Occipital lobe (tissue), 2 donors: ENCODE measurements around the gene TMEM270. TPM values are rescaled to one million over a fixed set of nuclear protein-coding genes. Genes with fewer than 3 reads are reported as not detected.

Experiments
- DNase-seq: peaks from one replicate; lab custom pipeline; 2025; lab: John Stamatoyannopoulos, UW
- total RNA-seq: library from RNA; depleted of rRNA; stranded (reverse); fragments of >200 nt; gene quantifications from one replicate; pipeline ENCODE4 v1.2.3, GENCODE V29; 2014

Gene TMEM270
- total RNA-seq, 1 donor from 2014 or later: not detected

DNA sequence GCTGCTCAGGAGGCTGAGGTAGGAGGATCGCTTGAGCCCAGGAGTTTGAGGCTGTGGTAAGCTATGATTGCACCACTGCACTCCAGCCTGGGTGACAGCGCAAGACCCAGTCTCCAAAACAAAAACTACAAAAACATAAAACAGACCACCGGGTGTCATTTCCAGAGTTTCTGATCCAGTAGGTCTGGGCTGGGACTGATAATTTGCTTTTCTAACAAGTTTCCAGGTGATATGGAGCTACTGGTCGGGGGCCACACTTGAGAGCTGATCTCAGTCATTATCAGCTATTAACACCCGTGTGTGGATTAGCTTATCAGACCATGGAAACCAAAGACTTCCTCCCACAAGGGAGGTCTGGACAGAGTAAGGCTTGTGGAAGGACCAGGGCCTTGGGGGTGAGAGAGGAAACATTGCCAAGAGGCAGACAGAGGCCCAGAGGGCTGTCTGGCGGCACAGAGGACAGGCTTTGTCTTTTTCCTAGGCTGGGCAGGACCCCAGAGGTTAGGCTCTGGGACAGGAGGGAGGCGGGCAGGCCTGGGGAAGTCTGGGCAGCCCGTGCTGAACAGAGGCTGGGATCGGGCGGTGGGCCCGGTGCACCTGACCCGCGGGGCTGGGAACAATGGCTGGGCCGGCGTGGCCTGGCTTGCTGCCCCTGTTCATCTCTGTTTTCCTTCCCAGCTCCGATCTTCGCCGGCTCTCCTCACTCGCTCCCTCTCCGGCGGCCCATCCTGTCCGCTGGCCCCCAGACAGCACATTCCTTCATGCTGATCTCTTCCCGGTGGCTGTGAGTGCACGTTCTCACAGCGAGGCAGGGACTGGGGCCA, 25.2 kb downstream of the TMEM270 start:
- DNase-seq: no peak

GRCh38 chr7:73887762-73888161, 26.8 kb downstream of the TMEM270 start:
- no peak for DNase-seq

GRCh38 chr7:73888959-73889358, 28.0 kb downstream of the TMEM270 start:
- DNase-seq: no peak

DNA sequence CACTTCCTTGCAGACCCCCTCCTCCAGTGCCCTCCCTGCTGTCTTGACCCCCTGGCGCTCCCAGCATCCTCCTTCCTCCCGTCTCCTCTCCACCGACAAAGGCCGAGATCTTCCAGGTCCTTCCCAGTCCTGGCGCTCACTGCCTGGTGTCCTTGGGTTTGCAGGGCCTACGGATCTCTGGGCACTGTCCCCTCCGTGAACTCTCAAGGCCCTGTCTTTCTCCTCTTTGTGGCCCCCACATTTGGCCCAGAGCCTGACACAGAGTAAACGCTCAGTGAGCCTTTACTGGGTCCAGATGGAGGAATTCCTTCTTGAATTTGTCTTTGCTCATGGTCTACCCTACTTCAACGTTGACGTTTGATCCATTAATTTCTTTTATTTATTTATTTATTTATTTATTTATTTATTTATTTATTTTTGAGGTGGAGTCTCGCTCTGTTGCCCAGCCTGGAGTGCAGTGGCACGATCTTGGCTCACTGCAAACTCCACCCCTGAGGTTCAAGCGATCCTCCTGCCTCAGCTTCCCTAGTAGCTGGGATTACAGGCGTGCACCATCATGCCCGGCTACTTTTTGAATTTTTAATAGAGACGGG, 29.7 kb downstream of the TMEM270 start:
- DNase-seq: no peak

DNA sequence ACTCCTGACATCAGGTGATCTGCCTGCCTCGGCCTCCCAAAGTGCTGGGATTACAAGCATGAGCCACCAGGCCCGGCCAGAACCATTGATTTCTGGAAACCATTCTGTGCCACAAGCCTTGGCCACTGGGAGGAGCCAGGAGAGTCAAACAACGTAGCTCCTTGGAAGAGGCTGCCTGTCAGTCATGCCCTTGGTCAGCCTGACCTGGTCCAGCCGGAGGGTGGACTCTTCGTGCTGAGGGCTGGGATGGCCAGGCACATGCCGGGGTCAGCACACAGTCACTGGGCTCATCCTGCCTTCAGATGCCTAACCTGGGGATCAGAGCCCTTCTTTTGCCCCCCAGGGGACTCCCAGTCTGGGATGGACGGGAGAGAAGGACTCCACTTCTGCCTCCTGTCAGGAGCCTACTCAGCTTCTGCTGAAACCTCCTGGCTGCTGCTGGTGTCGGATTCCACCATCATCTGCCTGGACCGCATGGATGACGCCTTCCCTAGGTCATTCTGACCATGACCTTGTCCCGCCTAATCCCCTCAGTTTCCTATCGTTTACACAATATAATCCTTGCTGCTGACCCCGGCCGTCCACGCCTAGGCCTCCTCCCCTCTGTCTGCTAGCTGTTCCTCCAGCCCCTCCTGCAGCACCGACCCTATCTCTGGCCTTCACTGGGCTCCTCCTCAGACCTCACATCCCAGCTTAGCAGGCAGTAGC, 30.4 kb downstream of the TMEM270 start:
- DNase-seq: no peak

DNA sequence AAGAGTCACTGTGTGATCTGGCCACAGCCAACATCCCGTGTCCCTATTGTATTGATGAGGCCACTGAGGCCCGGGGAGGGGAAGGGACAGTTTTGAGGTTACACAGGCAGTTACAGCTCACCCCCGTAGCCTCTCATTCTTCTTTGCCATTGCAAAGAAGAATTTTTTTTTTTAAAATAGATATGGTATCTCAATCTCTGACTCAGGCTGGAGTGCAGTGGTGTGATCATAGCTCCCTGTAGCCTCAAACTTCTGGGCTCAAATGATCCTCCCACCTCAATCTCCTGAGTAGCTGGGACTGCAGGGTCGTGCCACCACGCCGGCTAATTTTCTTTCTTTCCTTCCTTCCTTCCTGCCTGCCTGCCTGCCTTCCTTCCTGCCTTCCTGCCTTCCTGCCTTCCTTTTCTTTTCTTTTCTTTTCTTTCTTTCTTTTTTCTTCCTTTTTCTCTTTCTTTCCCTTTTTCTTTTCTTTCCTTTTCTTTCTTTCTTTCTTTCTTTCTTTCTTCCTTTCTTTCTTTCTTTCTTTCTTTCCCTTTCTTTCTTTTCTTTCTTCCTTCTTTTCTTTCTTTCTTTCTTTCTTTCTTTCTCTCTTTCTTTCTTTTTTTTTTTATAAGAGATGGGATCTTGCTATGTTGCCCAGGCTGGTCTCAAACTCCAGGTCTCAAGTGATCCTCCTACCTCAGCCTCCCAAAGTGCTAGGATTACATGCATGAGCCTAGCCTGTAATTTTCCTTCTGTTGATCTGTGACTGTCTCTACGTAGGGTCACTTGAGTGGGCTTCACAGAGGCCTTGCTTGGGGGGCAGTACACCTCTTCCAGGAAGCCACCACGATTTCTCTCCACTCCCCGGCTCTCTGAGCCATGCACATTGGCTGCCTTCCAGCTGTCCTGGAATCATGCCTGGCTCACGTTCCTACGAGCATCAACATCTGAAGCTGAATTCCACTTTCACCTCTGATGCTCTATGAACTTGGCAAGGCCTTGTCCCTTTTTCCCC, 31.3 kb downstream of the TMEM270 start:
- no peak for DNase-seq

DNA sequence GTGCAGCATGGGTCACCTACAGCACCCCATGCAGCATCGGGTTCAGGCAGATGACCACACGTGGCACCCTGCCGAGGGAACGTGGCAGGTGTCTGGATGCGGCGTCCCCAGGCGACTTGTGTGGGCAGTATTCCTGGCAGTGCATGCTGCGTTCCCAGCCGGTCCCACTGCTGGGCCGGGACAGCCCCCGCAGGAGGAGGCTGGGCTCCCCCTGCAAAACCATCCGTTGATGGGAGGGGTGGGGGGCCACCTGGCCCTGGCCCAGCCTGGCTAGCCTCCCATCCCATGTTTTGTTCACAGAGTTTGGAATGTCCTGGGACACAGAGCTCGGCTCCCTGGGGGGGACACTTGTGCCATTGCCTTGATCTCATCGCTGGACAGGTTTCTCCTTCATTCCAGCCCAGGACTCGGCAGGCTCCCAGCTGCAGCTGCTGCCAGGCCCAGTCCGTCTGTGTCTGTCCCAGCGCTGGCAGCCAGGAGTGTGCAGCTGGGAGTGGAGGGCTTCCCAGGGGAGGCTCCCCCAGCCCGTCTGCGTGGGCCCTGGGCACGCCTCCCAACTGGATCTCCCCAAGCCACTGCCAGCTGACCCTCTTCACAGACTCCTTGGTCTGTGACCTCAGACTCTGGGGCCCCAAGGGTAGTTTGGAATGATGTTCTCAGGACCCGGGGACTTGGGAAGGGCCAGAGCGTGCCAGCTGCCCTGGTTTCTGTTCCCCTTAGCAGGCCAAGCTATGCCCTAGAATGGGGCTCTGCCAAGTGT, 32.6 kb downstream of the TMEM270 start:
- DNase-seq: no peak

GRCh38 chr7:73894166-73894565, 33.2 kb downstream of the TMEM270 start:
- DNase-seq: no peak

- DNase-seq: no peak
These were observed 34.0 kb downstream of the TMEM270 start for GRCh38 chr7:73894733-73895551.

GRCh38 chr7:73895626-73896025, 34.7 kb downstream of the TMEM270 start:
- DNase-seq: no peak

DNA sequence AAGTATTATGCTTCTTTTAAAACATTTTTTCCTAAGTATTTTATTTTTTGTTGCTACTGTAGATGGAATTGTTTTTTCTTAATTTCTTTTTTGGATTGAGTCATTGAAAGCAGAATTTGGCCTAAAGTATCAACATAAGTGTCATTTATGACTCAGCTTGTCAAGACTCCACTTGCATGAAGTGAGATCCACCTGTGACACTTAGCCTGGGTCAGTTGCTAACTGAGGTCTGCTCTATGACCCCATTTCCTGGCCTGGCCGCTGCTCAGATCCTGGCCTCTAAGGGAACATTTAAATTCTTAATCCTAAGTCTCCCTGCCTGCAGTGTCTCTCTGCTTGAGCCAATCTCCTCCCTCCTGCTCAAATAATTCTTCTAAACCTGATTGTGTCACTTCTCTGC, 35.5 kb downstream of the TMEM270 start:
- no peak for DNase-seq

DNA sequence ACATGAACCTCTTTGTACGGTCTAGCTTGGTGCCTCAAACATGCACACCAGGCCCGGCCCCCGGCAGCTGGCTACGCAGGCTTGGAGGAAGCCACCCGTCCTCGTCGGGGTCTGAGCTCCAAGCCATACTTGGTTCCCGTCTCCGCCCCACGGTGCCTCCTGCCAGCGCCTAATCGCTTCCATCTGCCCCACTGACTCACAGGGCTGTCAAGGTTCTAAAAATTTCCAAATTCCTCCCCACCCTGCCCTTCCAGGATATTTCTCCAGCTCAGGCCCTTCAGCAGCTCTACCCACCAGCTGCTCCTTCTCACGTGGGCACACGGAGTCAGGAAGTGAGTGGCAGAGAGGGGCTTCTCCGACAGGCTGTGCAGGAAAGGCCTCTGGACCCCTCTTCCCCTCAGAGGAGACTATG, 38.8 kb downstream of the TMEM270 start:
- DNase-seq: no peak

DNA sequence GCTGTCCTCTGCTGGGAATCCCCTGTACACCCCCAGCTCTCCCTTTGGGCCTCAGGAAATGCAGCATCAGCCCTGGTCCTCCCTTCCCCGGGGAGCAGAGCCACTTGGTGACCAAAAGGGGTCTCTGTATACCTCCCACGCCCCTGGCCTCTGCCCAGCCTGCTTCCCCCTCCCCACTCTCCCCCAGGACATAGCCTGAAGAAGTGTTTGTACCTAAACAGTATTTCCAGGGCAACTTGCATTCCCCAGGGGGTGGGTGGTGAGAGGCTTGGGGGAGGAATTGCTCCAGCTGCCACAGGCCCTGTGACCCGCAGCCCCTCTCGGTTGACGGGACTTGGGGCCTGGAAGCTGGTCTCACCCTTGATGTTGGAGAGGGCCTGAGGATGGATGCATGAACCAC, 39.3 kb downstream of the TMEM270 start:
- no peak for DNase-seq

DNA sequence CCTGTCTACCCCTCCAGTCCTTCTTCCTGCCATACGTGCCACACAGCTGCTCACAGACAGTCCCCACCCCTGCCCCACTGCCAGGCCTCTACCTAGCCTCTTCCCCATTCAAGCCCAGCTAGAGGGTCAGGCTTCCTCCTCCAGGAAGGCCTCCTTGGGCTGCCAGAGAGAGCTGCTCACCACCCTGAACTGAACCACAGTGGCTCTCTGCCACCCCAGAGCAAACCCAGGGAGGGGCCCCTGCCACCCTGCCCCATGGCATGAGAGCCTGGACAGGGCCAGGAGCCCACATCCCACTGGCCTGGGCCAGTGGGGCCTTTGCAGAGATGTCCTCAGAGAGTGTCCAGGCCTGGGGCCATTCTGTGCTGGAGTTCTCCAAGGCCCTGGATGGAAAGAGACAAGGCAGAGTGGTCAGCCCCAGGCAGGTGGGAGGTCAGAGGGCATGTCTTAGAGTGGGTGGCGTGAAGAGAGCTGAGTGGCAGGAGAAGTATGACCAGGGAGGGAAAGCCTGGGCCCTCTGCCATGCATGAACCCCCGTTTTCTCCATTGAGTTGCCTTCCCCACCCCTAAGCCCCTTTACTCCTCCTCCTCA, 40.4 kb downstream of the TMEM270 start:
- no peak for DNase-seq

DNA sequence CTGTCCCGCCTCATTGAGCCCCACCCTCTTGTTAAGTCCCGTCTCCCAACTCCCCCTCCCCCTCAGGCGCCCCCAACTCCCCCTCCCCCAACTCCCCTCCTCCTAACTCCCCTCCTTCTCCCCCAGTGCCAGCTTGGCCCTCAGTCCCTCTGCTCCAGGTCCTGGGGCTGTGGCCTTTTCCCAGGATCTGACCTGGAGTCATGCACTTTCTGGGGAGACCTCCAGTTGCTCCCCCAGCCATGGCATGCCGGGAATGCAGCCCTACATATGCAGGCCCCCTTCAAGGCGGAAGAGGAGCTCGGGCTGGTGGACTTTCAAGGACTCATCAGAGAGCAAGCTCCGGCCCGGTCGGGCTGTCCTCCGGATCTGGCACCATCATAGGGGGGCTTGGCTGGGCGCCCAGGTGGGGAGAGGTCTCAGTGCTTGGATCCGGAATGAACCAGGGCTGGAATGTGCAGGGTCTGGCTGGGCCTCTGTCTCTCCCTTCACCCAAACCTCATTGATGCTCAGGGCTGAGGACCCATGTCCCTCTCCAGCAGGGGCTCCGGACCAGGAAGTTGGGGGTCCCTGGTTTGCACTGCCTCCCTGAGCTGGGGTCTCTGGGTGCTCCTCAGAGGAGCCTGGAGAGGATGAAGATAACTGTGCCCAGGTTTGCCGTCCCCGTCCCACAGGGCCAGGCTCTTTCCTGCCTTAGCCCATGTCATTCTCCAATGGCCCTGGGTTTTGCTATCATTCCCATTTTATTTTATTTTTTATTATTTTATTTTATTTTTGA, 41.1 kb downstream of the TMEM270 start:
- DNase-seq: no peak

DNA sequence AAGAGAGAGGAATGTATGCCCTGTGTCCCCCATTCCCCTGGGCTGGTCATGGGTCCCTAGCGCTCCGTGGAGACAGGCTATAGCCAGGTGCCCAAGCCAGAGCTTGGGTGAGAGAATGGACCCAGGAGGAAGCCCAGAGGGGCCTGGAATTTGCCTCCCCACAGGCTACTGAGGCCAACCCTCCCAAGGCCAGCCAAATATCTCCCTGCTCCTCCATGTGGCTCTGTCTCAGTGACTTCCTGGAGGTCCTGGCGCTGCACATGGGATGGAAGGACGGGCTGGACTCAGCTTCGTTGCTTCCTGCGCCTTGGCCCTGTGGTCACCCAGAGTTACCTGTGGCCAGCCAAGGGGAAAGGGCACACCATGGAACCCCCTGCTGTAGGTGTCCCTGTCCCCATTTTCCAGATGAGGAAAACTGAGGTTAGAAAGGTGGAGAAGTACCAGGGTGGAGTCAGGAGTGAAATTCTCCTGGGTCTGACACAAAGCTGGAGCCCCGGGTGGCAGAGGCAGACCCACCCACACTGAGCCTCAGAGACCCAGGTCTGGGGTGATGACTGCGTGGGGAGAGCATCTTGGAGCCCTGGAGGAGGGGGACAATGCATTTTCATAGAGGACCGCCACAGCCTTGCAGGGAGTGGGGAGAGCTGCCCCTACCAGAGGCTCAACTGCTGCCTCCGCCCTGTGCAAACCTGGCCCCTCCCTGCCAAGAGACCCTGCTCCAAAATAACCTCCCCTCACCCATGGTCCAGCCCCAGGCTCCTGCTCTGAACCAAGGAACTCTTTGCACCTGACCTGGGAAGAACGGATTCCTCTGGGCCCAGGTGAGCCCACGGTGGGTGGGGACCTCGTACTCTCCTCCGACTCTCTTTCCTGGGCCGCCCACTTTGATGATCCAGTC, 42.6 kb downstream of the TMEM270 start:
- DNase-seq: no peak
